Urinary bladder (tissue), 4 donors: ENCODE results near the gene NUMBL. TPM values are rescaled to one million over a fixed set of nuclear protein-coding genes. Genes with fewer than 3 reads are reported as not detected.

Experiments used
- DNase-seq: peaks from one replicate; pipeline ENCODE4 v3.0.0-alpha.2; 2015; ENCODE audit errors: extremely low spot score
- H3K27ac ChIP-seq: one replicate; pipeline ENCODE4 v1.5.1; 2013; ENCODE audit warnings: low read depth, mild to moderate bottlenecking, moderate library complexity
- H3K36me3 ChIP-seq: one replicate; pipeline ENCODE4 v1.6.1; 2013; ENCODE audit warnings: mild to moderate bottlenecking, moderate library complexity; ENCODE audit not compliant: insufficient read depth
- H3K4me1 ChIP-seq: one replicate; pipeline ENCODE4 v1.6.1; 2013; ENCODE audit warnings: mild to moderate bottlenecking, moderate library complexity; ENCODE audit not compliant: insufficient read depth
- H3K4me3 ChIP-seq: one replicate; pipeline ENCODE4 v1.5.1; 2013; ENCODE audit warnings: low read depth, low read length
- WGBS: extraction: QIAGEN DNeasy Blood & Tissue Kit; methylation state at CpG from one replicate; pipeline ENCODE4 v1.1.7; 2013; 5-methylcytosine and 5-hydroxymethylcytosine counted together
- polyA plus RNA-seq: library from polyadenylated mRNA; stranded (reverse); fragments of 200-250 nt; gene quantifications from one replicate; pipeline ENCODE4 v1.2.3, GENCODE V29; 2013
- total RNA-seq: library from RNA; depleted of rRNA; stranded (reverse); fragments of >200 nt; gene quantifications from one replicate; pipeline ENCODE4 v1.2.3, GENCODE V29; 2014
- donor health status: healthy with polysubstance abuse.
- donor health status: healthy.

The NUMBL gene
- total and polyA plus RNA-seq, 2 donors = 22.8 to 63.3 TPM

DNA sequence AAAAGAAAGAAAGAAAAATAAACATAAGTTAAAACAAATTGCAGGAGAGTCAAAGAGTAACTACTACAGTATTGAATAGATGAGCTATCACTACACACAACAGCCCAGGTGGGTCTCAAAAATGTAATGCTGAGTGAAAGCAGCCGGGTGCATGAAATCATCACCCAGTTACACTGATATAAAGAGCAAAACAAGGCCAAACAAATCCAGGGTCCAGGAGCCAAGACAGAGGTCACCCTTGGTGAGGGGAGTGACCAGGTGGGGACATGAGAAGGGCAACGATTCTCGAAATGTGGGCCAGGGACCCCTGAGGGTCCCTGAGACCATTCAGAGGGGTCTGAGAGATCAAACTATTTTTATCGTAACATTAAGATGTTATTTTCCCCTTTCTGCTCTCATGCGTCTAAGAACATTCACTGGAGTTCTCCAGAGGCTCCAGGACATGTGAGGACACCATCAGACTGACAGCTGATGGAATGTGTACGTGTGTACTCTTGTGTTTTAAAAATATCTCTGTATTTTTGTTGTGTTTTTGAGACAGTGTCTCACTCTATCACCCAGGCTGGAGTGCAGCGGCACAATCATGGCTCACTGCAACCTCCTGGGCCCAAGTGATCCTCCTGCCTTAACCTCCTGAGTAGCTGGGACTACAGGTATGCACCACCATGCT is 15.6 kb upstream of the NUMBL start:
- H3K36me3 ChIP-seq = no peaks in the 10 kb centered on the region
- no peaks in the 10 kb centered on the region for H3K4me1 ChIP-seq
- no peak overlapping the region for H3K27ac ChIP-seq
- DNase-seq = no peak
- no peak overlapping the region for H3K4me3 ChIP-seq
- WGBS = 89% methylated on average over 7 of the region's 7 CpGs

DNA sequence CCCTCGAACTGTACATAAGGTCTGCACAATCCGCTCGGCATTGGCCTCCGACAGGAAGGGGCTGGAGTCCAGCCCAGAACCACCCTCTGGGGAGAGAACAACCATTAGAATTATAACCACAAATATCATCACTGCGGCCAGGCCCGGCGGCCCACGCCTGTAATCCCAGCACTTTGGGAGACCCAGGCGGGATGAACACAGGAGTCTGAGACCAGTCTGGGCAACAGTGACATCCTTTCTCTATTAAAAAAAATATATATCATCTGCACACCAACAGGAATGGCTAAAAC is 14.9 kb upstream of the NUMBL start:
- H3K27ac ChIP-seq = no peak overlapping the region
- WGBS = 89% methylated on average over 9 of the region's 9 CpGs
- DNase-seq = no peak
- H3K36me3 ChIP-seq = no peaks in the 10 kb centered on the region
- no peaks in the 10 kb centered on the region for H3K4me1 ChIP-seq
- H3K4me3 ChIP-seq = no peak overlapping the region

DNA sequence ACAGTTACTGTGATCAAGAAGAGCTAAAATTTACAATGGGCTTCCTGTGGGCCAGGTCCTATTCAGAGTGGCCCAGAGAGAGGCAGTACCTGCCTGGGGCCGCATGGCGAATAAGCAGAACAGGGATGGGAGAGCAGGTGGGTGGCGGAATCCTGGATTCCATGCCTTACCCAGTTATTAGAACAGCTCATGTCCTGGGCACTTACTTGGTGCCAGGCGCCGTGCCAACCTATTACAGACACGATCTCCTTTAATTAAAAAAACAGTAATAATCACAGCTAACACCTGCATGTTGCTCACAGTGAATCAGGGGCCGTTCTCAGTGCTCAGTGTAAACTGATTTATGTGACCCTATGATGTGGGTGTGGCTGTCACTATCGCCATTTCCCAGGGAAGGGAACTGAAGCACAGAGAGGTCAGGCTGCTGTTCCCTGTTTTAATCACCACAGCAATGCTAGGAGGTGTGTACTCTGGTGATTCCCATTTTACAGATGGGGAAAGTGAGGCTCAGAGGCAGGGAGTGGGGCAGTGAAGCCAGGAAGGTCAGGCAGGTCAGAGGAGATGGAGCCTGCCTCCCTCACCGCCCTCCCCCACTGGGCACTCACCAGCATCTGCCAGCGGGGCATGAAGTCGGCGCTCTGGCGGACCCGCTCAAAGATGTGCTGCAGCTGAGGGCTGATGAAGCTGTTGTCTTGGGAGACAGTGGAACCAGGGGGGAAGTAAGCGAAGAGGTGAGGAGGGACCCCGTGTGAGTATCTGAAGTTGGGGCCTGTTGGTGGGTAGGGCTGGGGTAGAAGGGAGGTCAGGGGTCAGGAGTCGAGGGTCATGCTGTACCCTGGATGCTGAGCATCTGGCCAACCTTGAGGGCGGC is 14.3 kb upstream of the NUMBL start:
- Histone ChIP-seq H3K27ac (no peak overlapping the region), H3K4me3 (no peak overlapping the region), H3K4me1 (no peaks in the 10 kb centered on the region), H3K36me3 (no peaks in the 10 kb centered on the region)
- DNase-seq = no peak
- WGBS = 90% methylated on average over 18 of the region's 18 CpGs

DNA sequence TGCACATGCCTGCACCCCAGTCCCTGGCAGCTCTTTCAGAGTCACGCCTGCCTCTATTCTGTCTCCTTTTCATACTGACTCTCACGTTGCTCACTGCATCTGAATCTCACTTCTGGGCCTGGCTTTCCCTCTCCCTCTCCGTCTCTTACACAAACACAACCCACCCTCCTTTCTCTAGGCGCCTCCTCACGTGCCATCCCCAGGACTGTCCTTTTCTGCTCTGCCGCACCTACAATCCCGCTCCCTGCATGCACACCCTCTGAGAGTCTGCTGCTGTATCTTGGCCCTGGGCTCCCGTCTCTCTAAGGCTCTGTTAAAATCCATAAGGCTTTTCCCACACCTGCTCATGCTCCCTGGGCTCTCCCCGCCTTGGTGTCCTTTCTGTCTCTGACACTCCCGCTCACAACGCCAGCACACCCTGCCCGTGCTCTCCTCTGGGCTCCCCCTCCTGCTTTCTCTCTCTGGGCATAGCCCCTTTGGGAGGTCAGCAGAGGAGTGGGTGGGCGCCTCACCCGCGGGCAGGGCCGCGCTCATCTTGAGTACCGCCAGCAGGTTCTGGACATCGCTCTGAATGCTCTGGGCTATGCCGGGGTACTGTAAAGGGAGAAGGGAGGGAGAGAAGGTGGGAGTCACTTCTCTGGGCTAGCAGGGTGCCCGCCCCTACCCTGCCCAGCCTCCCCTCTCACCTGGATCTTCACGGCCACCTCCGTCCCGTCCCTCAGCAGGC is 12.7 kb upstream of the NUMBL start:
- Histone ChIP-seq H3K4me3 (no peak overlapping the region), H3K4me1 (no peaks in the 10 kb centered on the region), H3K27ac (no peak overlapping the region), H3K36me3 (no peaks in the 10 kb centered on the region)
- DNase-seq = no peak
- WGBS = 91% methylated on average over 24 of the region's 24 CpGs

DNA sequence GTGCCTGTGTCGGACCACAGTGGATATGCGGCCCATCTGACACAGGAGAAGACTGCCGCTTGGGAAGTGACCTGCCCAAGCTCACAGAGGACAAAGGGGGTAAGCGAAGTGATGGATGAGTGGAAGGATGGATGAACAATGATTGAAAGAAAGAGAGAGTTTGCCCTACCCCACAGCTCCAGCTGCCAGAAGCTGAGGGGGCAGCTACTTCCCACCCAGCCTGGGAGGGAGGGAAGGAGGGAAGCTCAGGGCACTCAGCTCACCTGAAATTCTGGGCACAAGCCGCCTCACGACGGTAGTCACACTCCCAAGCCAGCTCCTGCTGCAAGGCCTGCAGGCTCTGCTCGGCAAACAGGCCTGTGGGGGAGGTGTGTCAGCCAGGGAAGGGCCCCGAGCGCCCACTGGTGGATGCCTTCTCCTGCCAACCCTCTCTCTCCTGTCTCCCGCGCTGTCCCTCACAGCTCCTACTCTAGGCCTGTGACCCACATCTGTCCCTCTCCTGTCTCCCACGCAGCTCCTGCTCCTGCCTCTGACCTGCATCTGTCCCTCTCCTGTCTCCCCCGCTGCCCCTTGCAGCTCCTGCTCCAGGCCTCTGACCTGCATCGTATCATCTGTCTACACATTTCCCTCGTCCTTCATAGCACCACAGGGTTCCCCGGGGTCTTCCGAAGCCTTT is 12.0 kb upstream of the NUMBL start:
- DNase-seq = no peak
- Histone ChIP-seq H3K36me3 (no peaks in the 10 kb centered on the region), H3K4me1 (no peaks in the 10 kb centered on the region), H3K27ac (no peak overlapping the region), H3K4me3 (no peak overlapping the region)
- WGBS = 68% methylated on average over 18 of the region's 18 CpGs

DNA sequence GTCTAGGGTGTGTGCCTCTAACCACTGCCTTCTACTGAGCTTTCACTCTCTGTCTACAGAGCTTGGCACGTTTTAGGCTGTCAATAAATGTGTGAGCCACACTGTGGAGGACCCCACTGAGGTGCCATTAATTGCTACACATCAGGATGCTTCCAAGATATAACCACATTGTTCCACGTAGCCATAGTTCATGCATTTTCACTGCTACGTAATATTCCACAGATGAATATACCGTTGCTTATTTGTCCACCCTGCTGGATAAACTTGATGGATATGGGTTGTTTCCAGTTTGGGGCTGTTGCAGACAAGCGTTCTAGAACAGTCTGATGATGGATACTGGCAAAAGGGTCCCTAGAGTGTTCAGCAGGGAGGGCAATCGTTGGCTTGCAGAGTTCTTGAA is 11.3 kb upstream of the NUMBL start:
- Histone ChIP-seq H3K36me3 (no peaks in the 10 kb centered on the region), H3K27ac (no peak overlapping the region), H3K4me1 (no peaks in the 10 kb centered on the region), H3K4me3 (no peak overlapping the region)
- 95% methylated on average over 6 of the region's 6 CpGs for WGBS
- no peak for DNase-seq

DNA sequence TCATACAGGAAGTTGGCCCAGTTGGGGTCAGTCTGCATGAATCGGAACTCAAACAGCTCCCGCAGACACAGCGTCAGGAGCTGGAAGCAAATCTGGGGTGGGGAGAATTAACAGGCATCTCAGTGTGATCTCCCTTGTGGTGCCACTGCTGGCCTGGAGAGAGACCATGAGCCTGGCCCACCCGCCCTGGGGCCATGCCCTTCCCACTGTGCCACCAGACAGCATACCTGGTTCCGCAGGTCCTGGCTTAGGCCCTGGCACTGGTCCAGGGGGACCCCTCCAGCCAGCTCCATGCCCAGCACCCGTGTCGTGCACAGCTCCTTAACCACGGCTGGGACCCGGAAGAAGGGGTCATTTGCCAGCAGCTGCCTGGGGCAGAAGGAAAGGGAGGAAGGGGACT is 9.6 kb upstream of the NUMBL start:
- Histone ChIP-seq H3K4me3 (no peak overlapping the region), H3K4me1 (no peaks in the 10 kb centered on the region), H3K27ac (no peak overlapping the region), H3K36me3 (peaks cover 3% of the 10 kb centered on the region)
- no peak for DNase-seq
- WGBS = 92% methylated on average over 9 of the region's 9 CpGs

DNA sequence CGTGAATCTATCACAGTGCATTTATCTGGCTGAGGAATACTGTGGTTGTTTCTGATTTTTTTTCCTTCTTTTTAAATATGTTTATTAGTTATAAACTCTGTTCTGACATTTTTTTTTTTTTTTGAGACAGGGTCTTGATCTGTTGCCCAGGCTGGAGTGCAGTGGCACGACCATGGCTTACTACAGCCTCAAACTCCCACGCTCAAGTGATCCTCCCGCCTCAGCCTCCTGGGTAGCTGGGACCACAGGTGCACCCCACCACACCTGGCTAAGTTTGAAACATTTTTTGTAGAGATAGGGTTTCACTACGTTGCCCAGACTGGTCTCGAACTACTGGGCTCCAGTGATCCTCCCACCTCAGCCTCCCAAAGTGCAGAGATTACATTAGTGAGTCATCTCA is 6.6 kb upstream of the NUMBL start:
- peaks cover 7% of the 10 kb centered on the region for H3K36me3 ChIP-seq
- WGBS = 95% methylated on average over 6 of the region's 6 CpGs
- DNase-seq = no peak
- H3K27ac ChIP-seq = no peak overlapping the region
- no peaks in the 10 kb centered on the region for H3K4me1 ChIP-seq
- no peak overlapping the region for H3K4me3 ChIP-seq

DNA sequence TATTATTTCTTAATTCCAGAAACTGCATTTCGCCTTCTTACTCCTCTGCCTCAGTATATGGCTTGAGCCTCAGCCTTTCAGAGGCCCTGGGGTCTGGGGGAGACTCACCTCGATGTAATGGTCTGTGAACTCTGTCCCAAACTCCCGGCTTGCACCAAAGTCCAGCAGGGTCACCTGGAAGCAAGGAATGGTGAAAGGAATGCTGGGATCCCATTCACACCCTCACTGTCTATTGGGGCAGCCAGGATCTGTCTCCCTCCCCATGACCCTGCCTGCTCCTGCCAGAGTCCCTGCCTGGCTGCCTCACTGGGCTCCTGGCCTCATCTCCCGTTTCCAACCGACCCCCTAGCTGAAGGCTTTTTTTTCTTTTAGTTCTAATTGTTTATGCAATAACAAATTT is 5.4 kb upstream of the NUMBL start:
- DNase-seq = no peak
- Histone ChIP-seq H3K36me3 (peaks cover 7% of the 10 kb centered on the region), H3K4me1 (no peaks in the 10 kb centered on the region), H3K4me3 (no peak overlapping the region), H3K27ac (no peak overlapping the region)
- WGBS = 90% methylated on average over 5 of the region's 5 CpGs

DNA sequence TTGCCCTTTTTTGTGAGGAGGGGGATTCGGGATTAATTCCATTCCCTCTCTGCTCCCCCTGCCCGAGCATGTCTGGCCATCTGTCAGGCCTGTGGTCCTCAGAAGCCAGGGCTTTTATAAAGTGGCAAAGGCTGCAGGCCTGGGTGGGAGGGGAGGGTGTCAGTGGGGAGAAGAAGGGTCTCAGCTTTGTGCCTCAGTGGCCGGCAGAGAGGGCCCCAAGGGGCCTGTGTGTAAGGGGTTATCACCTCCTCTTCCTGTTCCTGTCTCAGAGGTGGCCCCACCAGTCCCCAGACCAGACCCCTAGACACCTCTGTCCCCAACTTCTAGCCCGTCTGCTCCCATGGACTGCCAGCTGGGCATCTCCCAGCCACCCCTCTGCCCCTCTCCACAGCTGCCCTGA is 3.4 kb upstream of the NUMBL start:
- Histone ChIP-seq H3K4me3 (no peak overlapping the region), H3K4me1 (no peaks in the 10 kb centered on the region), H3K27ac (no peak overlapping the region), H3K36me3 (peaks cover 7% of the 10 kb centered on the region)
- 87% methylated on average over 4 of the region's 4 CpGs for WGBS
- no peak for DNase-seq

DNA sequence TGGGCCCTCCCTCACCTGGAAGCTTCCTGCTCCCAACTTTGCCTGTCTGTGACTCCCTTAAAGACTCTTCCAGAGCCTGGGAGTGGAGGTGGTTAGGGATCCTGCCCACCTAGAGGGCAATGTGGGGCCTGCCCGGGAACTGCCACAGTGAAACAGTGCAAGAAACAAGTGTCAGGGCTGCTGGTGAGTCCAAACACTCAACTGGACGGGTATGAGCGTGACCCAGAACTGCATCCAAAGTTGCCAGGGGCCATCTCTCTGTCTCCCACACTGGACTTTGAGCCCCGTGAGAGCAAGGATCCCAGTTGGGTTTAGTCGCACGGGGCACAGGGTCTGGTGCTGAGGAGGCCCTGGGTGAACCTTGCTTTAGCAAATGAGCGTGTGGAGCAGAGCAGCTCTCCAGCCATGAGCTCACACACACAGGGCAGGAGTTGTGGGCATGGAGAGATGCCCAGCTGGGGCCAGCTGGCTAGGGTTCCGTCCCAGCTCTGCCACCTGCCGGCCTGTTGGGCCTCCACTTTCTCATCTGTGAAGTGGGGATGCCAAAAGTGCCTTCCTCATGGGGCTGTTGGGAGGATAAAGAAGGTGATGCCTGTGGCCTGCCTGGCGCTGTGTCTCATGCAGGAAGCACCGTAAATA is 2.8 kb upstream of the NUMBL start:
- H3K27ac ChIP-seq = no peak overlapping the region
- DNase-seq = no peak
- H3K36me3 ChIP-seq = peaks cover 7% of the 10 kb centered on the region
- no peak overlapping the region for H3K4me3 ChIP-seq
- 88% methylated on average over 11 of the region's 11 CpGs for WGBS
- H3K4me1 ChIP-seq = no peaks in the 10 kb centered on the region

DNA sequence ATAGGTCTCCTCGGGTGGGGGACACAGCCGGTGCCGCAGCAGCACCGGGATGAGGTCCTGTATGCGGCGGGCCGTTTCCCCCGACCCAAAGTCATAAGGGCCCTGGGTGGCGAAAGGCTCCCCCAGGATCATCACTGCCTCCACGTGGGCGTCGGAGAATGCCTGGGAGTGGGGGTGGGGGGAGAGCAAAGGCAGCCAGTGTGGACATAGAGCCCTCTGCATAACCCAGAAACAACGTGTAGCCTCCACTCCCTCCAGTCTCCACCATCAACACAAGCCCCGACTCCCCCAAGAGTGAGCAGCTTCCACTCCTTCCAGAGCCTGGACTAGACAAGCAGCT is 1.7 kb upstream of the NUMBL start:
- 82% methylated on average over 14 of the region's 14 CpGs for WGBS
- H3K4me3 ChIP-seq = no peak overlapping the region
- DNase-seq = no peak
- H3K4me1 ChIP-seq = no peaks in the 10 kb centered on the region
- H3K27ac ChIP-seq = no peak overlapping the region
- H3K36me3 ChIP-seq = peaks cover 7% of the 10 kb centered on the region

DNA sequence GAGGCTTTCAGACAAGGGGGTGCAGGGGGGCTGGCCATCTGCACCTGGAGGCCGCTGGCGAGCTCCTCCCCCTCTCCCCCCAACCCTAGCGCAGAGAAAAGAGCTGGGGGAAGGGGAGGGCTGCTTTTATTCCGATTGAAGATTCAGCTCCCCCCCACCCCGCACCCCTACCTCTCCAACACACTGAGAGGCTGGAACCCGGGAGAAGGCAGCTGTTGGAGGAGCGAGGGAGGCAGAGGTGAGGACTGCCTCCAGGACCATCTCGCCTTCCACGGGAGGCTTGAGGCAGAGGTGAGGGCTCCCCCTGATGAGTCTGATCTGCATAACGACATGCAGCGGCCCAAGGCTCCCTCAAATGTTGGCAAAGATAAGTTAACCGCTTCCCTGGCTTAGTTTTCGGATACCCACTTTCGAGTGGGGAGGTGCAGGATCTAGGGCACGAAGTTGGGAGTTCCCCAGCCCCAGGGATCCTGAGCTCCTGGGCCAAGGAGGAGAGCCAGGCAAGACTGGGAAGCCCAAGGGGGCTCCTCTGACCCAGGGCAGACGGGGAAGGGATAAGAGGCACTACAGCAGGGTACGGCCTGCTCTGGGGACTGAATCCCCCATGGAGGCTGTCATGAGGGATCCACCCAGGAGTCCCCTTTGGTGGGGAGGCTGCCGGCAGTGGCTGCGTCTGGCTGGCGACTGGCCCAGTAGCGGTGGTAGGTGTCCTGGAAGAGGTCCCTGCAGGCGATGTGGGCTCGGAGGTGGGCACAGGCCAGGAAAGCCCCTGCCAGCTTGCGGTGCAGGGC is 1.2 kb upstream of the NUMBL start:
- Histone ChIP-seq H3K4me3 (no peak overlapping the region), H3K27ac (peak overlapping the region; percentile 84), H3K4me1 (no peaks in the 10 kb centered on the region), H3K36me3 (peaks cover 7% of the 10 kb centered on the region)
- DNase-seq = no peak
- 65% methylated on average over 23 of the region's 24 CpGs for WGBS
